OCI-LY3 (cell line): ENCODE data around the gene IL17RB.

Experiments used
- EZH2phosphoT487 ChIP-seq: fragments of 200-600 bp; shearing (Covaris generic); IDR thresholded peaks from 2 replicates; pipeline ENCODE4 v1.6.1; 2018; ENCODE audit warnings: antibody characterized with exemption, mixed run types, low read depth
- TF ChIP-seq, protein P1 (sequence below): fragments of 200-600, 300-600 bp; sonication (generic); IDR thresholded peaks from 2 replicates; pipeline ENCODE4 v1.5.1; 2014; ENCODE audit warnings: antibody characterized with exemption, low read length, low read depth

DNA sequence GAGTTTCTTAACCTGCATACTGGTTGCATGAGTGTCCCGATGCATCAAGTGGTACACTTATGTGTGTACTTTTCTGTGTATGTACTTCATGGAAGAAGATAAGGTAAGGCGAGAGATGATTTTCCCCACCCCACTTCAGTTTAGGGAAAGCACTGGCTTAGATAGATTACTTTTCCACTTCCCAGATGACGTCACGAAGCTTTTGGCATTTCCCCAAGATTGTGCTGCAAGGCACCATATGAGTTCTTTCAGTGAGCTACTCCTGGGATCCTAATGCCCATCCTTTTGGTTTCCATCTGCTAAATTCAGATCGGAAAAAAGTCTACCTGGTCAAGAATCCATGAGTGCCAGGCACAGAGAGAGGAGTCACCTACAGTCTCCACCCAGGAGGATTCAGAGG is 4.5 kb downstream of the IL17RB start:
- TF ChIP-seq, protein P1, sequence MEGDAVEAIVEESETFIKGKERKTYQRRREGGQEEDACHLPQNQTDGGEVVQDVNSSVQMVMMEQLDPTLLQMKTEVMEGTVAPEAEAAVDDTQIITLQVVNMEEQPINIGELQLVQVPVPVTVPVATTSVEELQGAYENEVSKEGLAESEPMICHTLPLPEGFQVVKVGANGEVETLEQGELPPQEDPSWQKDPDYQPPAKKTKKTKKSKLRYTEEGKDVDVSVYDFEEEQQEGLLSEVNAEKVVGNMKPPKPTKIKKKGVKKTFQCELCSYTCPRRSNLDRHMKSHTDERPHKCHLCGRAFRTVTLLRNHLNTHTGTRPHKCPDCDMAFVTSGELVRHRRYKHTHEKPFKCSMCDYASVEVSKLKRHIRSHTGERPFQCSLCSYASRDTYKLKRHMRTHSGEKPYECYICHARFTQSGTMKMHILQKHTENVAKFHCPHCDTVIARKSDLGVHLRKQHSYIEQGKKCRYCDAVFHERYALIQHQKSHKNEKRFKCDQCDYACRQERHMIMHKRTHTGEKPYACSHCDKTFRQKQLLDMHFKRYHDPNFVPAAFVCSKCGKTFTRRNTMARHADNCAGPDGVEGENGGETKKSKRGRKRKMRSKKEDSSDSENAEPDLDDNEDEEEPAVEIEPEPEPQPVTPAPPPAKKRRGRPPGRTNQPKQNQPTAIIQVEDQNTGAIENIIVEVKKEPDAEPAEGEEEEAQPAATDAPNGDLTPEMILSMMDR, result no peak
- TF ChIP-seq EZH2phosphoT487, result no peak
